ENCODE data around the gene SRSF11.

- TF ChIP-seq POLR2AphosphoS5 (IDR thresholded peaks at IDR 0.05; ENCODE audit: low read depth, low read length), result no peak
- TF ChIP-seq POLR2A (IDR thresholded peaks at IDR 0.05; ENCODE audit: low read depth, low read length), result no peak
- no peak for TF ChIP-seq TAF1 (IDR thresholded peaks at IDR 0.05; ENCODE audit: low read depth, low read length)
These were observed 503 bp upstream of the SRSF11 start for GRCh38 chr1:70220517-70221237.
